NCI-H510A treated with DMSO at 0.1 percent for 48 hours (cell line): ENCODE results near the gene GALK2.

Experiments
- DNase-seq: peaks from one replicate; lab custom pipeline; 2025; lab: John Stamatoyannopoulos, UW

GALK2 gene

GRCh38 chr15:49169880-49170597, at the start of gene GALK2:
GALK2 (plus strand) TSS chr15:49170247; CDS start chr15:49170323, 76 bp downstream.
- DNase-seq, result peak; percentile 90

DNA sequence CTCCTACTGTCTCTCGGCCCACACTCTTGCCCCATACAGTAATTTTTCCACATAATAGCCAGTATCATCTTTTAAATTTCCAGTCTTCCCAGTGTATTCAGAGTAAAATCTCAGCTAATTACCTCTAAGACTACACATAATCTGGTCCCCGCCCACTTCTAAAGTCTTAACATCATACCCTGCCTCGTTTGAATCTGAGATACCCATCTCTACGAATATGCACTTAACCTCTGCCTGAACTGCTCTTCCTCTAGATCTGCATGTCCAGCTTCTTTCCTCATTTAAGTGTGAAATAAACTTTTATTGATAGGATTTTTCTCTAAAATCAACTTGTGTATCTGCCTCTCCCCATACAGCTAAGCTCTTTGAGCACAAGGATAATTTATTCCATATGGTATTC, 49.2 kb upstream of the GALK2 start:
- no peak for DNase-seq

DNA sequence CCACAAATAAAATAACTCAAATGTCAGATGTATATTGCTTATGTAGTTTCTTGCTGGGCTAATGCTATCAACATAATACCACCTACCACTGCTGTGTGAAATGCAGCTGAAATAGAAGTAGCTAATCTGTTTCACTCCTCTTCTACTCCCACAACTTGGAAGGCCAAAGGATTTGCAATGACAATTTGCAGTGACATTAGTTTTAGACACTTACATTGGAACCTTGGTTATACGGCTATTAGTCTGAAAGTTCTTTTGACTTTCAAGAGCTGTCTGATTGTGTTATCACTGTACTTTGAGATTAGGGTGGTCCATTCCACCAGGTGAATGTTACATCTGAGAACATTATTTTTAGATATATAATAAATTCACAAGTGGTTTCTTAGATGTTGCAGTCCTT, 48.1 kb upstream of the GALK2 start:
- no peak for DNase-seq

DNA sequence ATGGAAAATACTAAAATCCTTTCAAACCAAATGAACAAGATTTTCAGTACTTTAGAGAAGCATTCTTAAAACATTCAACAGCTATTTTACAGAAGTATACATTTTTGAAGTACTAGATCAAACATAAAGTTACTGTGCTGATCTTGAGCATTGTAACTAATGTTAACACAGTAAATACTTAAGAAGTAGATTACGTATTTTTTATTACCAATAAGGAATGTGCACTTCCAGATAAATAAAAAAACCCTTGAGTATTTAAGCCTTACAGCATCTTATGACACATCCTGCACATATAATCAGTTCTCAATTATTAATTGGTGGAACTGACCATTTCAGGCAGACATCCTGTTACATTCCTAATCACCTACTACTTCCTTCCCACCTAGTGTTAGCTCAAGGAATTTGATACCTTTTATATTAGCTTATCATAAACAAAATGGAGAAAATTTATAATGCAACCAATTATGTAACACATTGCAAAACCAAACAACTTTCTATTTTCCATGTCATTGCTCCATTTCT, 47.4 kb upstream of the GALK2 start:
- no peak for DNase-seq

DNA sequence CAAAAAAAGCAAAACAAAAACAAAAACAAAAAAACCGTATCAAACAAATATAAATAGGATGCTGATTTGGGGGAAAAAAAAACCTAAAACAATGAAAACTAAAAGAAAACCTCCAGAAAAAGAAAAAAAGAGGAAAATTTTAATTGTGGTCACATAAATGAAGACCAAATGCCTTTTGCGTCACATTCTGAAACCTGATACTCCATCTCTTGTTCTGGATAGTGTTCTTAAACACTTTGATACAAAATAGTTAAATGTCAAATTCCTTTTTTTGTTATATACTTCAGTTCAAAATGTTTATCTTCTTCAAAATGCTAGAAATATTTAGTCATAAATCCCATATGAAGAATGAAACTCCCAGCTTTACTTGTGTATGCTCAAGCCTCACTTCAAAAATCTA, 45.7 kb upstream of the GALK2 start:
- no peak for DNase-seq

DNA sequence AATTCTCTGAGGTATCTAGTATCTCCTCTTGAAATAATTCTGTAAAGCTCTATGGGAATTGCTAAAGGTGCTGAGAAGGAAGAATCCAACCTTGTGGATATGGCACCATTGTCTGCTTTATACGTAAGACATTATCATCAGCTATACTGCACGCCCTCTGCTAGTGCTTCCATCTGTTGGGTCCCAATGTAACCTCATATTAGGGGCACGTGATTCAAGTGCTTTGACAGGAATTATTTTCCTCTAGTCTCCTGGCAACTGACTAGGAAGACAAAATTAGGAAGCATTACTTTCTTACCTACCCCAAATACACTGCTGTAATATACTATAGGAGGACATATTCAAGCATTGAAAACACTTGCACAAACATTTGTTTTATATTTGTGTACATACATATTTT, 38.6 kb upstream of the GALK2 start:
- no peak for DNase-seq

- DNase-seq, result no peak
Measured at GRCh38 chr15:49134683-49135341, 35.2 kb upstream of the GALK2 start.

DNA sequence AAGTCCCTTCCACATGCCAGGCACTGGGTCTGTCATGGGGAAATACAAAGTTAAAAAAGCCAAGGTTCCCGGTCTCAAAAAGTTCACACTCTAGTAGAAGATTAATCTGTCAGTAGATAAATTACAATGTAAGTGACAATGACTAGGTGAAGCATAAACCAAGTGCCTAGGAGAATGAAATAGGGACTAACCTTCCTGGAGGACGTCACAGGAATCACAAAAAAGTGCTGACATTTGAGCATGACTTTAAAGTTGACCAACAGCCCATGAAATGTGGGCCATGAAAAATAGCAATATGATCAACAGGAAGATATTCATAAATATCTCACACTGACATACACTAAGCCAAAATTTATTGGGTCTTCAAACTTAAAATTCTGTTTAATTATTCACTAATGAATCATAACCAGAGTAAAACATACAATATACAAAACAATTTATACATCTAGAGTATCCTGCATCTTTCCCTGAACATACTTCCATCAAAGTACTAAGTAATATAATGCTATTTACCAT, 34.6 kb upstream of the GALK2 start:
- no peak for DNase-seq

DNA sequence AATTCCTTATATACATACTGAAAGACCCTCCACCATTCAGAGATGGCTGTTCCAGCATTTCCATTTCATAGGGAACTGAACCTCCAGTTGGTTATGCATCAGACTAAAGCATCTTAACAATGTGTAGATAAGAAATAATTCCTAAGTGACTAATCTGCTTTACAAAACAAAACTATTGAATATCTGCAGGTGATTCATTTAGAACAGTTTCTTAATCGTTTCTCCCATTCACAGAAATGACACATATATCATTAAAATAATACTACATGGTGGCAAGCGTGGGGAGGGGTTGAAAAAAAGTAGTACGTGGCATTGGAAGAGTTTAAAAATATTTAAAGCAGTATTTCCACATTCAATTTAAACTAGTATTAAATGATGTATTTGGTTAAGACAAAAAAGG, 34.1 kb upstream of the GALK2 start:
- DNase-seq, result no peak

GRCh38 chr15:49137861-49138260, 32.2 kb upstream of the GALK2 start:
- DNase-seq, result no peak

DNA sequence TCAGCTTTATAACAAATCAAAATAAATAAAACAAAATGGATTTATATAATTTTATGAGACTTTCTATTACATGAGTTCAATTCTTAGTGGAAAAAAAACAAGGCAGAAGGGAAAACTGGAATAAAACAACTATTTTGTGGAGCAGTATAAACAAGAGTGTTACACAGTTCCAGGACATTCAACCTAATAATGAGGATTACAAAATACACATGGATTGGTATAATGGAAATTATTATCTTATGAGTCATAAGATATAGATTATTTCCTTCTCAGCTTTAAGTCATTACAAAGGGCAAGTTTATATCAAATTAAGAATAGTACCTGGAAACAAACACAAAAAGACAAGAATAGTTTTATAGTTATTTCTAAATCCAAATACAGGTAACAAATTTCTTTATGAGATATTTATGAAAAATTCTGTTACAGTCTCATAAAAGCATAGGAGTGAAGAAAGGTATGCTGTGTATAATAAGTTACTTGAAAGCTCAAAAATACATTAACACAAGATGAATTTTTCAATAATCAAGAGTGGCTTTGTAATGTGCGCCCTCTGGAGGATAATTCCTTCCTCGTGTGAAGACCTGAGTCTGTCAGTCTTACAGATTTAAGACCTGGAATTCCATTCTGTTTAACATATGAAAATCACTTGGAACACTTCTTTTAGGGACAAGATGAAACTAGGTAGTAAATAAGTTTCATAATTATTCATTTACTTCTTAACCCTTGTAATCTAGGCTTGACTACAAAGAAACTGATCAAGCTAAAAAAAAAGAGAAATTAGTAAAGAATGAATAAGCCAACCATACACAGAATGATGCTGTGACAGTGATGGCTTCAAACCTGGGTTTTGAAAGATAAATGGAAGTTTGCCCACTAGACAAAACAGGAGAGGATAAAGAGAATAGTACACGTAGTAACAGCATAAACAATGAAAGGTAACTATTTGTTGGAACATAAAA, 24.1 kb upstream of the GALK2 start:
- DNase-seq, result peak; percentile 1

DNA sequence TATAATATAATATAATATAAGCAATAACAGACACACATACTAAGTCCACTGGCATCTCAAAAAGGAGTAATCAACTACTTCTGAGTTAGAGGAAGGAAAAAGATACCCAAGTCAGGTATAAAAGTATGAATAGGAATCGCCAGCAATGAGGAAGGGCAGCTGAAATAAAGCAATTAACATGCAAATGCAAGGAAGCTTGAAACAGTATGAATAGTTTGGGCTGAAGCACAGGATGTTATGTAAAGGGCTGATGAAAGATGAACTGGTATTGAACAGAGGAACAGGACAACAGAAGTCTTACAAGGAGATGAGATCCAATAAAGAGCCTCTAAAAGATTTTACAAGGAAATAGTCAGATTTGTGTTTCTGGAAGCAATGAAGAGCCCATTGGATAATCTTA, 21.7 kb upstream of the GALK2 start:
- DNase-seq, result no peak

- no peak for DNase-seq
Measured at GRCh38 chr15:49148727-49149126, 21.3 kb upstream of the GALK2 start.

GRCh38 chr15:49151831-49152230, 18.2 kb upstream of the GALK2 start:
- no peak for DNase-seq

GRCh38 chr15:49152552-49153312, 17.3 kb upstream of the GALK2 start:
- DNase-seq, result no peak

- no peak for DNase-seq
Measured at GRCh38 chr15:49154359-49154758, 15.7 kb upstream of the GALK2 start.

DNA sequence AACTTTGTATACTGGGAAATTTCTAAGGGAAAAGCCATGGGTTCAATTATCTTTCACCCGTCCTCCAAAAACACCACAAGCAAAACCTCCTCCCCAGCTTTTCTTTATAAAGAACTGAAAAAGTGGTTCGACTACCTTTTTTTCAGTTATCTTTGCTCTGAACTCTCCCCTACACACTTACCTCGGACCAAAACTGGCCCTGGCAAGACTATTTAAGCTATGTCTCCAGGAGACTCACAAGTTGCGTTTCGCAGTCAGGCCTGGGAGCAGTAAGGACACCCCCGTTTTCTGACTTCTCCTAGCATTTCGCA, 15.3 kb upstream of the GALK2 start:
- no peak for DNase-seq

- peak; percentile 82 for DNase-seq
Measured at GRCh38 chr15:49155110-49155833, 14.8 kb upstream of the GALK2 start, which contains the start of gene COPS2. COPS2 (minus strand) TSS chr15:49155599; CDS start chr15:49155578, 21 bp downstream.

DNA sequence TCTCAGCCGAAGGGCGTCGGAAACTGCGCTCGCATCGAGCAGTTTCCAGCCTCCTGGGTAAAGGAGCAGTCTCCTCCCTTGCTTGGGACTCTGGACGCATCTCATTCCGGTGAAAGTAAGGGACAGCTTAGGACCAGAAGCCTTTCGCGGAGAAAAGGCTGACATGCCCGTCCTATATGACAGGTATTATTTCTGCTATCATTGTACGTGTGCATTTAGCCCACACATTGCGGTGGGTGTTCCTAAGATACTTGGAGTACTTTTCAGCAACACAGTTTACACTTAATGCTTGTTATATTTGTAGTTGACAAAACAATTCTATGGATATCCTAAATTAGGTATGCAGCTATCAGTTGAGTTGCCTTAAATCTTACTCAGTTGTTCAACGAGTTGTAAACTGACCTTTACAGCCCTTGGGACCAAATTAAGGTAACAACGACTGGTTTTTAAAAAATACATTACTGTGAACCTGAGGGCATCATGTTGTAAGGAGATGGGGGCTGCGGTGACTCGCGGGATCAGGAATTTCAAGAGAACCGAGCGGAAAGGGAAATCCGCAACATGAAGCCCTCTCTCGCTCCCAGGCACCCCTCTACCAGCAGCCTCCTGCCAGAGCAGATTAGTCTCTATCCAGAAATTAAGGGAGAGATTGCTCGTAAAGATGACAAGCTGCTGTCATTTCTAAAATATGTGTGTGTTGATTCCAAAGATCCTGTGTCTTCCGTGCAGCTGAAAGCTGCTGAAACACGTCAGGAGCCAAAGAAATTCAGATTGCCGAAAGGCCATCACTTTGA, 14.0 kb upstream of the GALK2 start:
- no peak for DNase-seq

DNA sequence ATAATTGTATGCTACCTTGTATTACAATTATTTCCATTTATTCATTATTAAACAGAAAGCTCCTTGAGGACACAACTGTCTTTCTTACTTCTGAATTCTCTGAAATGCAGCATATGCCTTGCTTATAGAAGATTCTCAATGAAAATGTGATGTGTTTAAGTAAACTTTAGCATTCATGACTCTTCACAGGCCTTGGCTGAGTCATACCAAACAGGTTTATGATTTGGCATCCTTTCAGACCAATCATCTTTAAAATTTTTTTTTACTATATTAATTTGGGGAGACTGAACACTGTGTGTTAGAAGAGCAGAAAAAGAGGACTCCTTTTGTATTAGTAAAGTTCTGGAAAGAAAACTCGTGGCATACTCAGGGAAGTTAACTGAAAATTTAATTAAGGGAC, 6.4 kb upstream of the GALK2 start:
- no peak for DNase-seq
